ENCODE measurements around the gene FAM151A. TPM values are rescaled to one million over a fixed set of nuclear protein-coding genes. Genes with fewer than 3 reads are reported as not detected.

Gene FAM151A
- total and polyA plus RNA-seq, 2 experiments from 2014 or later, result 0.10 TPM; not detected in 1

DNA sequence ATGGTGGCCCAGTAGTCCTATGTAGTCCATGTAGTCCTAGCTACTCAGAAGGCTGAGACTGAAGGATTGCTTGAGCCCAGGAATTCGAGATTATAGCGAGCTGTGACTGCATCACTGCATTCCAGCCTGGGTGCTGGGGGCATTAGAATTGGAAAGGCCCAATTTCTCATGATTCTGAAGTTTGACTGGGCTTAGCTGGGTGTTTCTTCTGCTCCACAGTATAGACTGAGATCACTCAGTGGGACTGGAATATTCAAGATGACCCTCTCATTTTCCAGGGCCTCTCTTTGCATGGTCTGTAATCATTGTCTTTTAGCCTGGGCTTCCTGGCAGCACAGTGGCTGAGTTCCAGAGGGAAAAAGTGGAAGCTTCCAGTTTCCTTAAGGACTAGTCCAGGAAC lies 44.5 kb upstream of the FAM151A start:
- Histone ChIP-seq H3K4me3 (no peak overlapping the region), H3F3A (replicated peaks; ENCODE audit: low read depth) (no peaks in the 10 kb centered on the region), H3K4me1 (ENCODE audit: insufficient read depth) (no peaks in the 10 kb centered on the region), H3K27ac (ENCODE audit: low read depth) (no peak overlapping the region), H3K9me2 (ENCODE audit: insufficient read depth) (no peaks in the 10 kb centered on the region), H3K27me3 (ENCODE audit: insufficient read depth) (no peaks in the 10 kb centered on the region), H3K4me2 (no peak overlapping the region), H3K79me2 (replicated peaks; ENCODE audit: insufficient read depth) (no peaks in the 10 kb centered on the region), H2AFZ (no peak overlapping the region), H3K36me3 (ENCODE audit: insufficient read depth) (no peaks in the 10 kb centered on the region), H4K20me1 (replicated peaks; ENCODE audit: insufficient read depth) (no peaks in the 10 kb centered on the region)
- peaks cover 7% of the 10 kb centered on the region; the same call in 2 of the 3 replicates for H3K4me1 Mint-ChIP-seq
- ATAC-seq (no peak), DNase-seq (ENCODE audit: low spot score) (no peak)
- no peak overlapping the region for H3K4me3 Mint-ChIP-seq
- H3K36me3 Mint-ChIP-seq (ENCODE audit: low read depth), result no peaks in the 10 kb centered on the region
- H3K9me3 Mint-ChIP-seq, result peaks cover 3% of the 10 kb centered on the region; the same call in 2 of the 3 replicates
- H3K27me3 Mint-ChIP-seq (ENCODE audit: insufficient read depth, low read depth, poor library complexity), result peaks cover 5% of the 10 kb centered on the region
- no peak overlapping the region for H3K27ac Mint-ChIP-seq
- TF ChIP-seq CREB1 (CRISPR knock-in tag; IDR thresholded peaks at IDR 0.05; ENCODE audit: low read depth) (no peak), ZNF331 (CRISPR knock-in tag; IDR thresholded peaks at IDR 0.05; ENCODE audit: low read depth) (peak; percentile 80), STAT1 (IDR thresholded peaks at IDR 0.05; ENCODE audit: unreplicated experiment) (no peak)
- TF ChIP-seq, protein P1, sequence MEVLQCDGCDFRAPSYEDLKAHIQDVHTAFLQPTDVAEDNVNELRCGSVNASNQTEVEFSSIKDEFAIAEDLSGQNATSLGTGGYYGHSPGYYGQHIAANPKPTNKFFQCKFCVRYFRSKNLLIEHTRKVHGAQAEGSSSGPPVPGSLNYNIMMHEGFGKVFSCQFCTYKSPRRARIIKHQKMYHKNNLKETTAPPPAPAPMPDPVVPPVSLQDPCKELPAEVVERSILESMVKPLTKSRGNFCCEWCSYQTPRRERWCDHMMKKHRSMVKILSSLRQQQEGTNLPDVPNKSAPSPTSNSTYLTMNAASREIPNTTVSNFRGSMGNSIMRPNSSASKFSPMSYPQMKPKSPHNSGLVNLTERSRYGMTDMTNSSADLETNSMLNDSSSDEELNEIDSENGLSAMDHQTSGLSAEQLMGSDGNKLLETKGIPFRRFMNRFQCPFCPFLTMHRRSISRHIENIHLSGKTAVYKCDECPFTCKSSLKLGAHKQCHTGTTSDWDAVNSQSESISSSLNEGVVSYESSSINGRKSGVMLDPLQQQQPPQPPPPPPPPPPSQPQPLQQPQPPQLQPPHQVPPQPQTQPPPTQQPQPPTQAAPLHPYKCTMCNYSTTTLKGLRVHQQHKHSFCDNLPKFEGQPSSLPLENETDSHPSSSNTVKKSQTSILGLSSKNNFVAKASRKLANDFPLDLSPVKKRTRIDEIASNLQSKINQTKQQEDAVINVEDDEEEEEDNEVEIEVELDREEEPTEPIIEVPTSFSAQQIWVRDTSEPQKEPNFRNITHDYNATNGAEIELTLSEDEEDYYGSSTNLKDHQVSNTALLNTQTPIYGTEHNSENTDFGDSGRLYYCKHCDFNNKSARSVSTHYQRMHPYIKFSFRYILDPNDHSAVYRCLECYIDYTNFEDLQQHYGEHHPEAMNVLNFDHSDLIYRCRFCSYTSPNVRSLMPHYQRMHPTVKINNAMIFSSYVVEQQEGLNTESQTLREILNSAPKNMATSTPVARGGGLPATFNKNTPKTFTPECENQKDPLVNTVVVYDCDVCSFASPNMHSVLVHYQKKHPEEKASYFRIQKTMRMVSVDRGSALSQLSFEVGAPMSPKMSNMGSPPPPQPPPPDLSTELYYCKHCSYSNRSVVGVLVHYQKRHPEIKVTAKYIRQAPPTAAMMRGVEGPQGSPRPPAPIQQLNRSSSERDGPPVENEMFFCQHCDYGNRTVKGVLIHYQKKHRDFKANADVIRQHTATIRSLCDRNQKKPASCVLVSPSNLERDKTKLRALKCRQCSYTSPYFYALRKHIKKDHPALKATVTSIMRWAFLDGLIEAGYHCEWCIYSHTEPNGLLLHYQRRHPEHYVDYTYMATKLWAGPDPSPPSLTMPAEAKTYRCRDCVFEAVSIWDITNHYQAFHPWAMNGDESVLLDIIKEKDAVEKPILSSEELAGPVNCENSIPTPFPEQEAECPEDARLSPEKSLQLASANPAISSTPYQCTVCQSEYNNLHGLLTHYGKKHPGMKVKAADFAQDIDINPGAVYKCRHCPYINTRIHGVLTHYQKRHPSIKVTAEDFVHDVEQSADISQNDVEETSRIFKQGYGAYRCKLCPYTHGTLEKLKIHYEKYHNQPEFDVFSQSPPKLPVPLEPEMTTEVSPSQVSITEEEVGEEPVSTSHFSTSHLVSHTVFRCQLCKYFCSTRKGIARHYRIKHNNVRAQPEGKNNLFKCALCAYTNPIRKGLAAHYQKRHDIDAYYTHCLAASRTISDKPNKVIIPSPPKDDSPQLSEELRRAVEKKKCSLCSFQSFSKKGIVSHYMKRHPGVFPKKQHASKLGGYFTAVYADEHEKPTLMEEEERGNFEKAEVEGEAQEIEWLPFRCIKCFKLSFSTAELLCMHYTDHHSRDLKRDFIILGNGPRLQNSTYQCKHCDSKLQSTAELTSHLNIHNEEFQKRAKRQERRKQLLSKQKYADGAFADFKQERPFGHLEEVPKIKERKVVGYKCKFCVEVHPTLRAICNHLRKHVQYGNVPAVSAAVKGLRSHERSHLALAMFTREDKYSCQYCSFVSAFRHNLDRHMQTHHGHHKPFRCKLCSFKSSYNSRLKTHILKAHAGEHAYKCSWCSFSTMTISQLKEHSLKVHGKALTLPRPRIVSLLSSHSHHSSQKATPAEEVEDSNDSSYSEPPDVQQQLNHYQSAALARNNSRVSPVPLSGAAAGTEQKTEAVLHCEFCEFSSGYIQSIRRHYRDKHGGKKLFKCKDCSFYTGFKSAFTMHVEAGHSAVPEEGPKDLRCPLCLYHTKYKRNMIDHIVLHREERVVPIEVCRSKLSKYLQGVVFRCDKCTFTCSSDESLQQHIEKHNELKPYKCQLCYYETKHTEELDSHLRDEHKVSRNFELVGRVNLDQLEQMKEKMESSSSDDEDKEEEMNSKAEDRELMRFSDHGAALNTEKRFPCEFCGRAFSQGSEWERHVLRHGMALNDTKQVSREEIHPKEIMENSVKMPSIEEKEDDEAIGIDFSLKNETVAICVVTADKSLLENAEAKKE (CRISPR knock-in tag; IDR thresholded peaks at IDR 0.05), result no peak

DNA sequence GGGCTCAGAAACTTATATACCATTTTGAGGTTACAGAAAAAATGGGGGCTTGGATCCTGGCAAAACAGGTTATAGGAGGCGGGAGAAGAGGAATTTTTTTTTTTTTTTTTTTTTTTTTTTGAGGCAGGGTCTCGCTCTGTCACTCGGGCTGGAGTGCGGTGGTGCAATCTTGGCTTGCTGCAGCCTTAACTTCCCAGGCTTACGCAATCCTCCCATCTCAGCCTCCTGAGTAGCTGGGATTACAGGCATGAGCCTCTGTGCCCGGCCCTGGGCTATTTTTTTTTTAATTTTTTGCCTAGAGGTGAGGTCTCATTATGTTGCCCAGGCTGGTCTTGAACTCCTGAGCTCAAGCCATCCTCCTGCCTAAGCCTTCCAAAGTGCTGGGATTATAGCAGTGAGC lies 43.0 kb upstream of the FAM151A start:
- Histone ChIP-seq H3K27me3 (ENCODE audit: insufficient read depth) (no peaks in the 10 kb centered on the region), H3K27ac (ENCODE audit: low read depth) (no peak overlapping the region), H3K36me3 (ENCODE audit: insufficient read depth) (no peaks in the 10 kb centered on the region), H3K4me1 (ENCODE audit: insufficient read depth) (no peaks in the 10 kb centered on the region), H4K20me1 (replicated peaks; ENCODE audit: insufficient read depth) (no peaks in the 10 kb centered on the region), H3K4me2 (no peak overlapping the region), H3K9me2 (ENCODE audit: insufficient read depth) (no peaks in the 10 kb centered on the region), H3K4me3 (no peak overlapping the region), H2AFZ (no peak overlapping the region), H3K79me2 (replicated peaks; ENCODE audit: insufficient read depth) (no peaks in the 10 kb centered on the region), H3F3A (replicated peaks; ENCODE audit: low read depth) (no peaks in the 10 kb centered on the region)
- H3K27ac Mint-ChIP-seq, result no peak overlapping the region
- DNase-seq (ENCODE audit: low spot score), result no peak
- peaks cover under 1% of the 10 kb centered on the region for H3K27me3 Mint-ChIP-seq (ENCODE audit: insufficient read depth, low read depth, poor library complexity)
- peaks cover 3% of the 10 kb centered on the region; the same call in 2 of the 3 replicates for H3K9me3 Mint-ChIP-seq
- no peak overlapping the region for H3K4me3 Mint-ChIP-seq
- H3K36me3 Mint-ChIP-seq (ENCODE audit: low read depth), result no peaks in the 10 kb centered on the region
- H3K4me1 Mint-ChIP-seq, result 0 out of 3 replicates have a peak, but pooled peaks cover under 1% of the 10 kb centered on the region
- ATAC-seq, result no peak
- no peak for TF ChIP-seq EZH2phosphoT487 (IDR thresholded peaks at IDR 0.05; ENCODE audit: unreplicated experiment)
- TF ChIP-seq, protein P2, sequence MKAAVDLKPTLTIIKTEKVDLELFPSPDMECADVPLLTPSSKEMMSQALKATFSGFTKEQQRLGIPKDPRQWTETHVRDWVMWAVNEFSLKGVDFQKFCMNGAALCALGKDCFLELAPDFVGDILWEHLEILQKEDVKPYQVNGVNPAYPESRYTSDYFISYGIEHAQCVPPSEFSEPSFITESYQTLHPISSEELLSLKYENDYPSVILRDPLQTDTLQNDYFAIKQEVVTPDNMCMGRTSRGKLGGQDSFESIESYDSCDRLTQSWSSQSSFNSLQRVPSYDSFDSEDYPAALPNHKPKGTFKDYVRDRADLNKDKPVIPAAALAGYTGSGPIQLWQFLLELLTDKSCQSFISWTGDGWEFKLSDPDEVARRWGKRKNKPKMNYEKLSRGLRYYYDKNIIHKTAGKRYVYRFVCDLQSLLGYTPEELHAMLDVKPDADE (IDR thresholded peaks at IDR 0.05), result no peak
- no peak for TF ChIP-seq STAT1 (IDR thresholded peaks at IDR 0.05; ENCODE audit: unreplicated experiment)

All from GM23338 (cell line).